Erythroblast (primary cell): ENCODE measurements around the gene KRTAP5-4.
"Not testable (repeated sequence)": the region's sequence is repeated elsewhere in the genome, so short reads cannot be mapped to it uniquely, and the experiment has no call there.

ENCODE experiments used
- GATA1 ChIP-seq: IDR thresholded peaks from 2 replicates; pipeline ENCODE4 v1.6.1; 2011; ENCODE audit warnings: low read depth, mild to moderate bottlenecking, control low read depth, low read length, moderate library complexity
- POLR2A ChIP-seq: IDR thresholded peaks from 2 replicates; pipeline ENCODE4 v1.6.1; 2011; ENCODE audit warnings: mild to moderate bottlenecking, low read length

- TF ChIP-seq POLR2A, GATA1: not testable (repeated sequence)
Measured at GRCh38 chr11:1670457-1670856, 48.5 kb upstream of the KRTAP5-4 start.
